ENCODE measurements around the gene TPST1. TPM values are rescaled to one million over a fixed set of nuclear protein-coding genes. Genes with fewer than 3 reads are reported as not detected.

TPST1 gene
- total RNA-seq, 1 experiment from 2014 or later: 15.9 TPM

- H2BK5ac ChIP-seq (ENCODE audit: insufficient read length, low read length): no peak overlapping the region
- H3K56ac ChIP-seq (ENCODE audit: insufficient read length, low read depth, low read length): no peak overlapping the region
- no peak overlapping the region for H3K18ac ChIP-seq (ENCODE audit: insufficient read length, low read depth, low read length)
- no peaks in the 10 kb centered on the region for H3K79me1 ChIP-seq (ENCODE audit: insufficient read depth, low read depth, low read length, poor library complexity, severe bottlenecking)
- H2AFZ ChIP-seq (ENCODE audit: low read length): no peak overlapping the region
- no peak overlapping the region for H2BK20ac ChIP-seq (ENCODE audit: low read depth, low read length, poor library complexity, severe bottlenecking)
- no peak overlapping the region for H3K14ac ChIP-seq (ENCODE audit: insufficient read depth, low read length)
- H2AK5ac ChIP-seq (ENCODE audit: insufficient read length, low read length): no peak overlapping the region
- no peaks in the 10 kb centered on the region for H3K79me2 ChIP-seq (ENCODE audit: insufficient read depth, low read length)
- Mint-ChIP-seq H3K4me1 (no peaks in the 10 kb centered on the region), H3K36me3 (ENCODE audit: insufficient read depth in 1 of 3, low read depth in 3 of 3) (peaks cover 0 to 8% (median 0%) of the 10 kb centered on the region in 3 experiments; a peak in 6 of 7 replicates), H3K4me3 (no peak overlapping the region), H3K9me3 (peaks cover 6 to 9% of the 10 kb centered on the region in 2 experiments; a peak in 3 of 5 replicates), H3K27me3 (ENCODE audit: low read depth) (peaks cover 6% of the 10 kb centered on the region), H3K27ac (no peak overlapping the region)
- H3K27ac ChIP-seq (ENCODE audit: insufficient read length, low read depth, low read length): no peak overlapping the region
- no peak overlapping the region for H3K9ac ChIP-seq (ENCODE audit: extremely low read depth, insufficient read length, low read length)
- WGBS (ENCODE audit: extremely low coverage, insufficient read length, low lambda C conversion rate): no CpG with 5 or more reads among the region's 2 CpGs
- no peak overlapping the region for H3K23ac ChIP-seq (ENCODE audit: insufficient read length, low read depth, low read length)
- no peaks in the 10 kb centered on the region for H3K23me2 ChIP-seq (ENCODE audit: insufficient read length, low read depth, low read length, poor library complexity, severe bottlenecking)
- H4K5ac ChIP-seq (ENCODE audit: insufficient read length, low read depth, low read length): no peak overlapping the region
- DNase-seq: no peak
- no peak overlapping the region for H3K4ac ChIP-seq (ENCODE audit: low read depth, low read length)
- no peaks in the 10 kb centered on the region for H4K20me1 ChIP-seq (ENCODE audit: control insufficient read depth, insufficient read depth, insufficient read length)
- H2BK120ac ChIP-seq (ENCODE audit: low read depth, low read length, poor library complexity, severe bottlenecking): no peak overlapping the region
- no peak overlapping the region for H4K8ac ChIP-seq (replicated peaks; ENCODE audit: insufficient read length, low read depth, low read length)
- no peak overlapping the region for H2BK15ac ChIP-seq (ENCODE audit: low read depth, low read length)
- no peak overlapping the region for H4K91ac ChIP-seq (ENCODE audit: insufficient read length, low read depth, low read length)
- H3K9me3 ChIP-seq (ENCODE audit: control insufficient read depth, low read depth, low read length): no peaks in the 10 kb centered on the region
- H2BK12ac ChIP-seq (ENCODE audit: insufficient read length, low read depth, low read length): no peak overlapping the region
- H3K4me2 ChIP-seq (ENCODE audit: insufficient read depth, insufficient read length, low read length): no peak overlapping the region
- H3T11ph ChIP-seq (ENCODE audit: low read length): no peak overlapping the region
- H3K4me1 ChIP-seq (ENCODE audit: insufficient read depth, low read length): no peaks in the 10 kb centered on the region
- no peak for TF ChIP-seq CTCF (conservative IDR thresholded peaks at IDR 0.05)
- no peaks in the 10 kb centered on the region; the same call in 1 of the 2 replicates for H3K27me3 ChIP-seq (ENCODE audit: insufficient read depth, low read length)
These were observed 23.3 kb upstream of the TPST1 start for GRCh38 chr7:66181845-66182244.
